Testis (tissue), 3 donors: ENCODE results near the gene CDK11A. TPM values are rescaled to one million over a fixed set of nuclear protein-coding genes. Genes with fewer than 3 reads are reported as not detected.
"Not testable (repeated sequence)": the region's sequence is repeated elsewhere in the genome, so short reads cannot be mapped to it uniquely, and the experiment has no call there.

Experiments used
- DNase-seq: peaks from one replicate; pipeline ENCODE4 v3.0.0-alpha.2; 2019
- H3K27ac ChIP-seq, 2 donors: fragments of 200-600 bp; sonication (generic); one replicate each; pipeline ENCODE4 v1.5.1; 2019
- H3K27me3 ChIP-seq: fragments of 200-600 bp; sonication (generic); one replicate; pipeline ENCODE4 v1.5.1; 2019
- H3K36me3 ChIP-seq: fragments of 200-600 bp; sonication (generic); one replicate; pipeline ENCODE4 v1.5.1; 2017; ENCODE audit warnings: low read depth; ENCODE audit errors: missing control alignments
- H3K4me1 ChIP-seq: fragments of 200-600 bp; sonication (generic); one replicate; pipeline ENCODE4 v1.5.1; 2019
- H3K4me3 ChIP-seq, 2 donors: fragments of 200-600 bp; sonication (generic); one replicate each; pipeline ENCODE4 v1.5.1; 2017 to 2019
- H3K9me3 ChIP-seq: fragments of 200-600 bp; sonication (generic); one replicate; pipeline ENCODE4 v1.5.1; 2017
- WGBS, 2 donors: methylation state at CpG; one replicate each; pipeline ENCODE4 v1.1.5; 2018; 5-methylcytosine and 5-hydroxymethylcytosine counted together
- intact Hi-C: fragments of 100-400 bp; cut with DNase I; formaldehyde crosslinking; loops from one replicate; pipeline ENCODE4 v1.15.1; 2023; ENCODE audit warnings: low total_unique reads
- polyA plus RNA-seq: library from polyadenylated mRNA; stranded (reverse); fragments of 350-450 nt; fragmentation: Illumina TruSeq; extraction: RNeasy Lipid Tissue Mini Kit (QIAGEN cat#74804); gene quantifications from one replicate; pipeline ENCODE4 v1.2.3, GENCODE V29; 2014; ENCODE audit warnings: low read depth, low replicate concordance; ENCODE audit not compliant: insufficient read depth
- total RNA-seq, 2 donors: library from RNA; depleted of rRNA; stranded (reverse); fragments of >200 nt; gene quantifications; one replicate each; pipeline ENCODE4 v1.2.3, GENCODE V29; 2016
- TF ChIP-seq, protein P1 (sequence below), 3 experiments: fragments of 450-650 bp in 2 of 3; fragments of 200-600 bp in 1 of 3; sonication (generic) in 1 of 3; IDR thresholded peaks; one replicate each; pipeline ENCODE4 v1.5.1; 2016 to 2019; ENCODE audit warnings: antibody characterized with exemption in 3 of 3, mild to moderate bottlenecking in 2 of 3, moderate library complexity in 1 of 3

The CDK11A gene
- total and polyA plus RNA-seq, 3 donors from 2014 or later: 44.8 to 153 (median 75.9) TPM

GRCh38 chr1:1658583-1659549 lies 65.3 kb downstream of the CDK11A start, which contains the start of gene CDK11B:
Gene CDK11B (minus strand): TSS chr1:1659004. CDS start chr1:1657485, 1,519 bp downstream.
- DNase-seq: peak; percentile 92
- TF ChIP-seq, protein P1, sequence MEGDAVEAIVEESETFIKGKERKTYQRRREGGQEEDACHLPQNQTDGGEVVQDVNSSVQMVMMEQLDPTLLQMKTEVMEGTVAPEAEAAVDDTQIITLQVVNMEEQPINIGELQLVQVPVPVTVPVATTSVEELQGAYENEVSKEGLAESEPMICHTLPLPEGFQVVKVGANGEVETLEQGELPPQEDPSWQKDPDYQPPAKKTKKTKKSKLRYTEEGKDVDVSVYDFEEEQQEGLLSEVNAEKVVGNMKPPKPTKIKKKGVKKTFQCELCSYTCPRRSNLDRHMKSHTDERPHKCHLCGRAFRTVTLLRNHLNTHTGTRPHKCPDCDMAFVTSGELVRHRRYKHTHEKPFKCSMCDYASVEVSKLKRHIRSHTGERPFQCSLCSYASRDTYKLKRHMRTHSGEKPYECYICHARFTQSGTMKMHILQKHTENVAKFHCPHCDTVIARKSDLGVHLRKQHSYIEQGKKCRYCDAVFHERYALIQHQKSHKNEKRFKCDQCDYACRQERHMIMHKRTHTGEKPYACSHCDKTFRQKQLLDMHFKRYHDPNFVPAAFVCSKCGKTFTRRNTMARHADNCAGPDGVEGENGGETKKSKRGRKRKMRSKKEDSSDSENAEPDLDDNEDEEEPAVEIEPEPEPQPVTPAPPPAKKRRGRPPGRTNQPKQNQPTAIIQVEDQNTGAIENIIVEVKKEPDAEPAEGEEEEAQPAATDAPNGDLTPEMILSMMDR (IDR thresholded peaks at IDR 0.05): peak in 2 of 3 experiments; percentile 35 to 39
- H3K4me1 ChIP-seq, H3K9me3 ChIP-seq, H3K27me3 ChIP-seq, H3K36me3 ChIP-seq, intact Hi-C loops: not testable (repeated sequence)
- peak within 1 kb of the TSS; percentile 94 to 97 for H3K27ac ChIP-seq
- WGBS, 2 donors: 0% methylated on average over 70 of the region's 96 CpGs; no CpG with 5 or more reads in 1 of the 2 donors
- H3K4me3 ChIP-seq: peak within 1 kb of the TSS; percentile 68 to 80

Other genes with a start within 250 kb of the CDK11A start
- gene ATAD3A, start 212.2 kb downstream of the CDK11A start, total RNA-seq: 10 to 100 TPM; 35.7 to 37.4 TPM
- 22.0 TPM for gene ATAD3A, start 212.2 kb downstream of the CDK11A start, polyA plus RNA-seq
- gene TMEM240, start 183.7 kb downstream of the CDK11A start, total RNA-seq: 1 to 10 TPM; 3.6 to 6.3 TPM
- 4.3 TPM for gene TMEM240, start 183.7 kb downstream of the CDK11A start, polyA plus RNA-seq
- 100 to 1,000 TPM; 146 to 158 TPM for gene SSU72, start 149.5 kb downstream of the CDK11A start, total RNA-seq
- gene SSU72, start 149.5 kb downstream of the CDK11A start, polyA plus RNA-seq: 67.0 TPM
- gene FNDC10, start 124.2 kb downstream of the CDK11A start, total RNA-seq: 10 to 100 TPM; 36.8 to 54.0 TPM
- 15.5 TPM for gene FNDC10, start 124.2 kb downstream of the CDK11A start, polyA plus RNA-seq
- gene MIB2, start 108.9 kb downstream of the CDK11A start, total RNA-seq: 100 to 1,000 TPM; 154 to 172 TPM
- gene MIB2, start 108.9 kb downstream of the CDK11A start, polyA plus RNA-seq: 38.7 TPM
- 10 to 100 TPM; 49.0 to 50.2 TPM for gene MMP23B, start 92.2 kb downstream of the CDK11A start, total RNA-seq
- gene MMP23B, start 92.2 kb downstream of the CDK11A start, polyA plus RNA-seq: 13.1 TPM
- gene CDK11B, start 65.4 kb downstream of the CDK11A start, total RNA-seq: 10 to 100 TPM; 48.1 to 56.0 TPM
- gene CDK11B, start 65.4 kb downstream of the CDK11A start, polyA plus RNA-seq: 57.7 TPM
- gene SLC35E2B, start 31.6 kb downstream of the CDK11A start, total RNA-seq: 10 to 100 TPM; 48.8 to 50.0 TPM
- gene SLC35E2B, start 31.6 kb downstream of the CDK11A start, polyA plus RNA-seq: 25.9 TPM
- 100 to 1,000 TPM; 105 to 111 TPM for gene NADK, start 54.1 kb upstream of the CDK11A start, total RNA-seq
- 74.9 TPM for gene NADK, start 54.1 kb upstream of the CDK11A start, polyA plus RNA-seq
- gene GNB1, start 166.7 kb upstream of the CDK11A start, total RNA-seq: 100 to 1,000 TPM; 223 to 240 TPM
- gene GNB1, start 166.7 kb upstream of the CDK11A start, polyA plus RNA-seq: 256 TPM
- gene CALML6, start 190.9 kb upstream of the CDK11A start, total RNA-seq: 1 to 10 TPM; 1.2 to 2.1 TPM
- gene CALML6, start 190.9 kb upstream of the CDK11A start, polyA plus RNA-seq: 0.96 TPM
- 100 to 1,000 TPM in 1 of 2 donors, 10 to 100 TPM in 1; 74.0 to 143 TPM for gene TMEM52, start 194.9 kb upstream of the CDK11A start, total RNA-seq
- gene TMEM52, start 194.9 kb upstream of the CDK11A start, polyA plus RNA-seq: 40.8 TPM